Upper lobe of left lung (tissue), 6 donors: ENCODE measurements around the gene SPINK1. TPM values are rescaled to one million over a fixed set of nuclear protein-coding genes. Genes with fewer than 3 reads are reported as not detected.

Experiments
- ATAC-seq, 2 donors: fragments of 200-7000 bp; cut with Tn5 transposase; one replicate each; pipeline ENCODE4 v1.9.1; 2022; ENCODE audit warnings: mild to moderate bottlenecking in 2 of 2, moderate library complexity in 2 of 2; ENCODE audit not compliant: low FRiP score in 2 of 2
- DNase-seq, 2 donors: peaks; one replicate each; pipeline ENCODE4 v3.0.0-alpha.2; 2019 to 2020
- H3K27ac ChIP-seq, 4 donors: fragments of 200-600 bp; sonication (generic); one replicate each; pipeline ENCODE4 v1.5.1; 2016 to 2019
- H3K27me3 ChIP-seq, 4 donors: fragments of 200-600 bp; sonication (generic); one replicate each; pipeline ENCODE4 v1.5.1; 2017 to 2019
- H3K36me3 ChIP-seq, 4 donors: fragments of 200-600 bp; sonication (generic); one replicate each; pipeline ENCODE4 v1.5.1; 2016 to 2019
- H3K4me1 ChIP-seq, 4 donors: fragments of 200-600 bp; sonication (generic); one replicate each; pipeline ENCODE4 v1.5.1; 2018 to 2019
- H3K4me3 ChIP-seq, 4 donors: fragments of 200-600 bp; sonication (generic); one replicate each; pipeline ENCODE4 v1.5.1; 2017 to 2019; ENCODE audit warnings: mild to moderate bottlenecking in 2 of 4, moderate library complexity in 1 of 4
- H3K9me3 ChIP-seq, 4 donors: fragments of 200-600 bp; sonication (generic); one replicate each; pipeline ENCODE4 v1.5.1; 2018 to 2019
- CTCF ChIP-seq, 6 experiments: fragments of 450-650 bp in 4 of 6; fragments of 200-600 bp in 2 of 6; sonication (generic) in 2 of 6; IDR thresholded peaks; one replicate each; pipeline ENCODE4 v1.5.1; 2016 to 2019; ENCODE audit warnings: antibody characterized with exemption in 6 of 6
- EP300 ChIP-seq, 4 donors: sonication (generic); formaldehyde crosslinking; IDR thresholded peaks; one replicate each; pipeline ENCODE4 v1.5.1; 2017; ENCODE audit warnings: antibody characterized with exemption in 4 of 4, control low read depth in 2 of 4
- POLR2A ChIP-seq, 4 donors: fragments of 450-650 bp; IDR thresholded peaks; one replicate each; pipeline ENCODE4 v1.5.1; 2016 to 2017; ENCODE audit warnings: antibody characterized with exemption in 4 of 4, mild to moderate bottlenecking in 2 of 4
- POLR2AphosphoS5 ChIP-seq, 2 donors: sonication (generic); formaldehyde crosslinking; IDR thresholded peaks; one replicate each; pipeline ENCODE4 v1.5.1; 2017; ENCODE audit warnings: antibody characterized with exemption in 2 of 2
- WGBS, 2 donors: methylation state at CpG; one replicate each; pipeline ENCODE4 v1.1.5; 2017 to 2018; 5-methylcytosine and 5-hydroxymethylcytosine counted together
- total RNA-seq, 6 donors: library from RNA; depleted of rRNA in 4 of 6; stranded (reverse); fragments of >200 nt in 4 of 6; gene quantifications; one replicate each; pipeline versions ENCODE4 v1.1.0 to v1.2.1, GENCODE V29; 2016 to 2021
- donor health status: DM: no; HTN: no; CAD: no; lungs with moderate emphysema.
- donor health status: DM: no; HTN: yes; CAD: no; lungs with severe emphysema.

Gene SPINK1
- total RNA-seq, 6 donors from 2014 or later, result 10.0 to 14.3 TPM; not detected in 4

- no peaks in the 10 kb centered on the region for H3K9me3 ChIP-seq
- no peaks in the 10 kb centered on the region for H3K36me3 ChIP-seq
- 87 to 88% methylated on average over 4 of the region's 4 CpGs for WGBS, 2 donors
- H3K27ac ChIP-seq, result no peak overlapping the region
- TF ChIP-seq CTCF (IDR thresholded peaks at IDR 0.05) (no peak), POLR2A (IDR thresholded peaks at IDR 0.05) (no peak), EP300 (IDR thresholded peaks at IDR 0.05) (no peak), POLR2AphosphoS5 (IDR thresholded peaks at IDR 0.05) (no peak)
- no peak overlapping the region for H3K4me3 ChIP-seq
- DNase-seq (no peak), ATAC-seq (no peak)
- no peaks in the 10 kb centered on the region for H3K4me1 ChIP-seq
- no peaks in the 10 kb centered on the region for H3K27me3 ChIP-seq
These were observed 14.1 kb upstream of the SPINK1 start for GRCh38 chr5:147845618-147846017.

- DNase-seq (no peak), ATAC-seq (no peak)
- Histone ChIP-seq H3K36me3 (no peaks in the 10 kb centered on the region), H3K4me1 (no peaks in the 10 kb centered on the region), H3K9me3 (no peaks in the 10 kb centered on the region), H3K27ac (no peak overlapping the region), H3K27me3 (no peaks in the 10 kb centered on the region), H3K4me3 (no peak overlapping the region)
- 53 to 58% methylated on average over 3 of the region's 3 CpGs for WGBS, 2 donors
- TF ChIP-seq POLR2A (IDR thresholded peaks at IDR 0.05) (no peak), CTCF (IDR thresholded peaks at IDR 0.05) (no peak)
These were observed 13.4 kb upstream of the SPINK1 start for GRCh38 chr5:147844846-147845245.

GRCh38 chr5:147842869-147843268 lies 11.4 kb upstream of the SPINK1 start:
- Histone ChIP-seq H3K9me3 (no peaks in the 10 kb centered on the region), H3K27ac (no peak overlapping the region), H3K27me3 (no peaks in the 10 kb centered on the region), H3K36me3 (no peaks in the 10 kb centered on the region), H3K4me3 (no peak overlapping the region), H3K4me1 (no peaks in the 10 kb centered on the region)
- DNase-seq, result no peak
- WGBS, 2 donors, result 51 to 67% methylated on average over 2 of the region's 2 CpGs
- no peak for ATAC-seq
- TF ChIP-seq CTCF (IDR thresholded peaks at IDR 0.05) (no peak), POLR2A (IDR thresholded peaks at IDR 0.05) (no peak), POLR2AphosphoS5 (IDR thresholded peaks at IDR 0.05) (no peak), EP300 (IDR thresholded peaks at IDR 0.05) (no peak)

- Histone ChIP-seq H3K36me3 (no peaks in the 10 kb centered on the region), H3K27me3 (no peaks in the 10 kb centered on the region), H3K27ac (no peak overlapping the region), H3K4me1 (no peaks in the 10 kb centered on the region), H3K4me3 (no peak overlapping the region), H3K9me3 (no peaks in the 10 kb centered on the region)
- 71 to 74% methylated on average over 3 of the region's 3 CpGs for WGBS, 2 donors
- DNase-seq (no peak), ATAC-seq (no peak)
- TF ChIP-seq CTCF (IDR thresholded peaks at IDR 0.05), result no peak
- no peak for TF ChIP-seq POLR2A (IDR thresholded peaks at IDR 0.05)
- TF ChIP-seq EP300 (IDR thresholded peaks at IDR 0.05), result no peak
- no peak for TF ChIP-seq POLR2AphosphoS5 (IDR thresholded peaks at IDR 0.05)
These were observed 5.0 kb upstream of the SPINK1 start for GRCh38 chr5:147836439-147836838.

GRCh38 chr5:147835386-147835798 lies 3.9 kb upstream of the SPINK1 start:
- DNase-seq (no peak), ATAC-seq (no peak)
- no peak for TF ChIP-seq CTCF (IDR thresholded peaks at IDR 0.05)
- no peak for TF ChIP-seq EP300 (IDR thresholded peaks at IDR 0.05)
- TF ChIP-seq POLR2AphosphoS5 (IDR thresholded peaks at IDR 0.05), result no peak
- no peak for TF ChIP-seq POLR2A (IDR thresholded peaks at IDR 0.05)
- Histone ChIP-seq H3K27ac (no peak overlapping the region), H3K36me3 (no peaks in the 10 kb centered on the region), H3K9me3 (no peaks in the 10 kb centered on the region), H3K27me3 (no peaks in the 10 kb centered on the region), H3K4me1 (no peaks in the 10 kb centered on the region), H3K4me3 (no peak overlapping the region)
- 32 to 34% methylated on average over 2 of the region's 2 CpGs for WGBS, 2 donors
